ENCODE measurements around the gene TMPRSS4.

TMPRSS4 gene

GRCh38 chr11:118156531-118157185, 79.8 kb downstream of the TMPRSS4 start:
- DNase-seq = peak; percentile 86

- no peak for DNase-seq
Measured at GRCh38 chr11:118157186-118157895, 80.5 kb downstream of the TMPRSS4 start.

- DNase-seq = no peak
Measured at GRCh38 chr11:118161786-118162185, 84.9 kb downstream of the TMPRSS4 start.

GRCh38 chr11:118162846-118163245, 86.0 kb downstream of the TMPRSS4 start:
- no peak for DNase-seq

- DNase-seq = peak; percentile 31
Measured at GRCh38 chr11:118163494-118163893, 86.6 kb downstream of the TMPRSS4 start.

GRCh38 chr11:118164885-118165284, 88.0 kb downstream of the TMPRSS4 start:
- no peak for DNase-seq

GRCh38 chr11:118166641-118167040, 89.8 kb downstream of the TMPRSS4 start:
- DNase-seq = no peak

- no peak for DNase-seq
Measured at GRCh38 chr11:118167253-118167652, 90.4 kb downstream of the TMPRSS4 start.

- DNase-seq = no peak
Measured at GRCh38 chr11:118167906-118168305, 91.0 kb downstream of the TMPRSS4 start.

- DNase-seq = no peak
Measured at GRCh38 chr11:118168316-118168715, 91.4 kb downstream of the TMPRSS4 start.

- DNase-seq = no peak
Measured at GRCh38 chr11:118168751-118169150, 91.9 kb downstream of the TMPRSS4 start.

- no peak for DNase-seq
Measured at GRCh38 chr11:118169300-118170140, 92.6 kb downstream of the TMPRSS4 start.

- DNase-seq = no peak
Measured at GRCh38 chr11:118170231-118170630, 93.4 kb downstream of the TMPRSS4 start.

- peak; percentile 88 for DNase-seq
Measured at GRCh38 chr11:118170882-118171268, 94.0 kb downstream of the TMPRSS4 start.
